H9 (cell line): ENCODE results near the gene NFKB2. TPM values are rescaled to one million over a fixed set of nuclear protein-coding genes. Genes with fewer than 3 reads are reported as not detected.

Experiments used
- DNase-seq: peaks from one replicate; pipeline ENCODE4 v3.0.0-alpha.2; 2017
- H2AFZ ChIP-seq: one replicate; pipeline ENCODE4 v1.6.1; 2013; ENCODE audit warnings: mild to moderate bottlenecking, low read length, control low read depth, moderate library complexity
- H2AK5ac ChIP-seq: 2 replicates; pipeline ENCODE4 v1.6.1; 2013; ENCODE audit warnings: low read length, control low read depth, mixed read lengths; ENCODE audit not compliant: insufficient read length
- H2BK120ac ChIP-seq: one replicate; pipeline ENCODE4 v1.6.1; 2013; ENCODE audit warnings: low read depth, mild to moderate bottlenecking, low read length, control low read depth, inconsistent platforms; ENCODE audit not compliant: poor library complexity, severe bottlenecking
- H2BK12ac ChIP-seq: 2 replicates; pipeline ENCODE4 v1.6.1; 2013; ENCODE audit warnings: low read length, control low read depth, mixed read lengths, low read depth; ENCODE audit not compliant: insufficient read length
- H2BK15ac ChIP-seq: 2 replicates; pipeline ENCODE4 v1.6.1; 2013; ENCODE audit warnings: low read depth, low read length, control low read depth
- H2BK20ac ChIP-seq: one replicate; pipeline ENCODE4 v1.6.1; 2013; ENCODE audit warnings: low read depth, mild to moderate bottlenecking, low read length, control low read depth, inconsistent platforms; ENCODE audit not compliant: poor library complexity, severe bottlenecking
- H2BK5ac ChIP-seq: 2 replicates; pipeline ENCODE4 v1.6.1; 2013; ENCODE audit warnings: low read length, control low read depth, mixed read lengths; ENCODE audit not compliant: insufficient read length
- H3K14ac ChIP-seq: 2 replicates; pipeline ENCODE4 v1.6.1; 2013; ENCODE audit warnings: low read length, control low read depth; ENCODE audit not compliant: insufficient read depth
- H3K18ac ChIP-seq: 2 replicates; pipeline ENCODE4 v1.6.1; 2013; ENCODE audit warnings: low read depth, mild to moderate bottlenecking, mixed read lengths, low read length, control low read depth; ENCODE audit not compliant: insufficient read length
- H3K23ac ChIP-seq: 2 replicates; pipeline ENCODE4 v1.6.1; 2013; ENCODE audit warnings: low read length, control low read depth, mixed read lengths, low read depth; ENCODE audit not compliant: insufficient read length
- H3K23me2 ChIP-seq: 2 replicates; pipeline ENCODE4 v1.6.1; 2013; ENCODE audit warnings: low read depth, mild to moderate bottlenecking, mixed read lengths, low read length, control low read depth; ENCODE audit not compliant: insufficient read length, poor library complexity, severe bottlenecking
- H3K27ac ChIP-seq: 2 replicates; pipeline ENCODE4 v1.5.1; 2013; ENCODE audit warnings: low read length, control low read depth, mixed read lengths, low read depth; ENCODE audit not compliant: insufficient read length
- H3K27me3 ChIP-seq: 2 replicates; pipeline ENCODE4 v1.6.1; 2013; ENCODE audit warnings: low read length, control low read depth, inconsistent platforms; ENCODE audit not compliant: insufficient read depth
- H3K4ac ChIP-seq: 2 replicates; pipeline ENCODE4 v1.6.1; 2013; ENCODE audit warnings: low read depth, mild to moderate bottlenecking, control low read depth, inconsistent platforms, low read length, moderate library complexity
- H3K4me1 ChIP-seq: 2 replicates; pipeline ENCODE4 v1.6.1; 2013; ENCODE audit warnings: low read length, control low read depth, inconsistent platforms; ENCODE audit not compliant: insufficient read depth
- H3K4me2 ChIP-seq: 2 replicates; pipeline ENCODE4 v1.6.1; 2013; ENCODE audit warnings: low read length, control low read depth, mixed read lengths; ENCODE audit not compliant: insufficient read length, insufficient read depth
- H3K56ac ChIP-seq: 2 replicates; pipeline ENCODE4 v1.6.1; 2013; ENCODE audit warnings: low read depth, mild to moderate bottlenecking, mixed read lengths, low read length, control low read depth; ENCODE audit not compliant: insufficient read length
- H3K79me1 ChIP-seq: 2 replicates; pipeline ENCODE4 v1.6.1; 2013; ENCODE audit warnings: low read depth, mild to moderate bottlenecking, moderate library complexity, low read length, control low read depth, inconsistent platforms; ENCODE audit not compliant: insufficient read depth, poor library complexity, severe bottlenecking
- H3K79me2 ChIP-seq: 2 replicates; pipeline ENCODE4 v1.6.1; 2013; ENCODE audit warnings: low read length, control low read depth, inconsistent platforms; ENCODE audit not compliant: insufficient read depth
- H3K9ac ChIP-seq: 2 replicates; pipeline ENCODE4 v1.6.1; 2013; ENCODE audit warnings: low read length, control low read depth, mixed read lengths; ENCODE audit not compliant: insufficient read length; ENCODE audit errors: extremely low read depth
- H3K9me3 ChIP-seq: one replicate; pipeline ENCODE4 v1.6.1; 2013; ENCODE audit warnings: low read depth, low read length, inconsistent platforms; ENCODE audit not compliant: control insufficient read depth
- H3T11ph ChIP-seq: one replicate; pipeline ENCODE4 v1.6.1; 2013; ENCODE audit warnings: mild to moderate bottlenecking, low read length, control low read depth, inconsistent platforms
- H4K20me1 ChIP-seq: one replicate; pipeline ENCODE4 v1.6.1; 2013; ENCODE audit not compliant: control insufficient read depth, insufficient read length, insufficient read depth
- H4K5ac ChIP-seq: 2 replicates; pipeline ENCODE4 v1.6.1; 2013; ENCODE audit warnings: low read depth, mild to moderate bottlenecking, mixed read lengths, low read length, control low read depth; ENCODE audit not compliant: insufficient read length
- H4K8ac ChIP-seq: replicated peaks from 2 replicates; pipeline ENCODE4 v1.6.1; 2013; ENCODE audit warnings: low read length, control low read depth, mixed read lengths, low read depth; ENCODE audit not compliant: insufficient read length
- H4K91ac ChIP-seq: 2 replicates; pipeline ENCODE4 v1.6.1; 2013; ENCODE audit warnings: low read depth, mild to moderate bottlenecking, moderate library complexity, mixed read lengths, low read length, control low read depth; ENCODE audit not compliant: insufficient read length
- H3K27ac Mint-ChIP-seq, 3 experiments: 2 replicates in 2 of 3; 3 replicates in 1 of 3; pipeline ENCODE4 v1.8.0; 2020 to 2021; ENCODE audit warnings: mixed read lengths in 3 of 3, mild to moderate bottlenecking in 1 of 3, moderate library complexity in 1 of 3
- H3K27me3 Mint-ChIP-seq: 2 replicates; pipeline ENCODE4 v1.8.0; 2021; ENCODE audit warnings: low read depth, mild to moderate bottlenecking, moderate library complexity, mixed read lengths
- H3K36me3 Mint-ChIP-seq, 3 experiments: 2 replicates in 2 of 3; 3 replicates in 1 of 3; pipeline ENCODE4 v1.8.0; 2020 to 2021; ENCODE audit warnings: low read depth in 3 of 3, mixed read lengths in 3 of 3; ENCODE audit not compliant: insufficient read depth in 1 of 3
- H3K4me1 Mint-ChIP-seq, 2 experiments: 2 replicates each; pipeline ENCODE4 v1.8.0; 2020; ENCODE audit warnings: mixed read lengths in 2 of 2
- H3K4me3 Mint-ChIP-seq, 2 experiments: 2 replicates in 1 of 2; 3 replicates in 1 of 2; pipeline ENCODE4 v1.8.0; 2020 to 2021; ENCODE audit warnings: mild to moderate bottlenecking in 2 of 2, mixed read lengths in 2 of 2, moderate library complexity in 1 of 2
- H3K9me3 Mint-ChIP-seq, 2 experiments: 2 replicates in 1 of 2; 3 replicates in 1 of 2; pipeline ENCODE4 v1.8.0; 2020; ENCODE audit warnings: mild to moderate bottlenecking in 2 of 2, mixed read lengths in 2 of 2, moderate library complexity in 1 of 2
- CTCF ChIP-seq: fragments of 200-600 bp; sonication (generic); conservative IDR thresholded peaks from 3 replicates; pipeline ENCODE4 v1.8.0; 2021; ENCODE audit warnings: antibody characterized with exemption, mild to moderate bottlenecking
- WGBS: extraction: QIAGEN DNeasy Blood & Tissue Kit; methylation state at CpG from one replicate; pipeline ENCODE4 v1.1.7; 2013; ENCODE audit warnings: missing lambda C conversion rate, low lambda C conversion rate, mixed read lengths; ENCODE audit not compliant: insufficient read length; ENCODE audit errors: extremely low coverage; 5-methylcytosine and 5-hydroxymethylcytosine counted together
- total RNA-seq: library from RNA; stranded (reverse); gene quantifications from 2 replicates; pipeline ENCODE4 v1.2.1, GENCODE V29; 2021

The NFKB2 gene
- total RNA-seq, 1 experiment from 2014 or later: 23.7 TPM

GRCh38 chr10:102354451-102354850 lies 41.1 kb upstream of the NFKB2 start:
- Histone ChIP-seq H3K27me3 (no peaks in the 10 kb centered on the region), H2BK15ac (no peak overlapping the region), H3K9ac (no peak overlapping the region), H3K4ac (no peak overlapping the region), H2BK120ac (no peak overlapping the region), H2BK5ac (no peak overlapping the region), H3K79me1 (no peaks in the 10 kb centered on the region), H3K27ac (no peak overlapping the region), H2AK5ac (no peak overlapping the region), H3K23me2 (no peaks in the 10 kb centered on the region), H3K23ac (no peak overlapping the region), H3K9me3 (no peaks in the 10 kb centered on the region), H2BK12ac (no peak overlapping the region), H3K14ac (no peak overlapping the region), H3T11ph (no peak overlapping the region), H2BK20ac (no peak overlapping the region), H4K8ac (no peak overlapping the region), H4K91ac (no peak overlapping the region), H3K4me1 (no peaks in the 10 kb centered on the region), H3K18ac (no peak overlapping the region), H4K5ac (no peak overlapping the region), H3K56ac (no peak overlapping the region), H3K4me2 (no peak overlapping the region), H3K79me2 (no peaks in the 10 kb centered on the region), H4K20me1 (no peaks in the 10 kb centered on the region), H2AFZ (no peak overlapping the region)
- H3K36me3 Mint-ChIP-seq: peaks cover 0 to 23% (median 7%) of the 10 kb centered on the region in 3 experiments; a peak in 5 of 7 replicates
- no peak for TF ChIP-seq CTCF
- no peak for DNase-seq
- no peaks in the 10 kb centered on the region for H3K9me3 Mint-ChIP-seq
- H3K4me1 Mint-ChIP-seq: no peaks in the 10 kb centered on the region
- no CpG with 5 or more reads among the region's 3 CpGs for WGBS
- H3K27ac Mint-ChIP-seq: no peak overlapping the region
- no peaks in the 10 kb centered on the region for H3K27me3 Mint-ChIP-seq
- H3K4me3 Mint-ChIP-seq: no peak overlapping the region
